ENCODE measurements around the gene RAB36.

The RAB36 gene

GRCh38 chr22:23206915-23207314 lies 61.6 kb downstream of the RAB36 start:
- in situ Hi-C loops (cut with HindIII; ENCODE audit: low pct_ligation_motif_present, low sequenced_read_pairs), result no loop called here
- no peak overlapping the region for H3K4me3 ChIP-seq (ENCODE audit: low read depth, low read length)
- DNase-seq, result no peak
- peaks cover 2% of the 10 kb centered on the region for H3K27me3 ChIP-seq (replicated peaks)
- H3K36me3 ChIP-seq (replicated peaks), result peaks cover 9% of the 10 kb centered on the region
- no peak for TF ChIP-seq CTCF (IDR thresholded peaks at IDR 0.05; ENCODE audit: low read depth, low read length, missing control alignments)
- H3K27ac ChIP-seq, result no peak overlapping the region

GRCh38 chr22:23207729-23208393 lies 62.6 kb downstream of the RAB36 start:
- in situ Hi-C loops (cut with HindIII; ENCODE audit: low pct_ligation_motif_present, low sequenced_read_pairs), result no loop called here
- H3K27me3 ChIP-seq (replicated peaks), result peaks cover 2% of the 10 kb centered on the region
- H3K4me3 ChIP-seq (ENCODE audit: low read depth, low read length), result no peak overlapping the region
- H3K36me3 ChIP-seq (replicated peaks), result peaks cover 9% of the 10 kb centered on the region
- no peak for TF ChIP-seq CTCF (IDR thresholded peaks at IDR 0.05; ENCODE audit: low read depth, low read length, missing control alignments)
- no peak overlapping the region for H3K27ac ChIP-seq
- no peak for DNase-seq

- TF ChIP-seq CTCF (IDR thresholded peaks at IDR 0.05; ENCODE audit: low read depth, low read length, missing control alignments), result no peak
- no peak for DNase-seq
- H3K27me3 ChIP-seq (replicated peaks), result peaks cover 2% of the 10 kb centered on the region
- no peaks in the 10 kb centered on the region for H3K36me3 ChIP-seq (replicated peaks)
- H3K4me3 ChIP-seq (ENCODE audit: low read depth, low read length), result no peak overlapping the region
- H3K27ac ChIP-seq, result no peak overlapping the region
- in situ Hi-C loops (cut with HindIII; ENCODE audit: low pct_ligation_motif_present, low sequenced_read_pairs), result no loop called here
Measured at GRCh38 chr22:23210428-23211170, 65.3 kb downstream of the RAB36 start.

- in situ Hi-C loops (cut with HindIII; ENCODE audit: low pct_ligation_motif_present, low sequenced_read_pairs), result no loop called here
- H3K27me3 ChIP-seq (replicated peaks), result peaks cover 2% of the 10 kb centered on the region
- DNase-seq, result no peak
- no peak for TF ChIP-seq CTCF (IDR thresholded peaks at IDR 0.05; ENCODE audit: low read depth, low read length, missing control alignments)
- no peak overlapping the region for H3K27ac ChIP-seq
- H3K36me3 ChIP-seq (replicated peaks), result no peaks in the 10 kb centered on the region
- no peak overlapping the region for H3K4me3 ChIP-seq (ENCODE audit: low read depth, low read length)
Measured at GRCh38 chr22:23211622-23212021, 66.3 kb downstream of the RAB36 start.

GRCh38 chr22:23212061-23213021 lies 67.1 kb downstream of the RAB36 start:
- Histone ChIP-seq H3K4me3 (ENCODE audit: low read depth, low read length) (no peak overlapping the region), H3K27ac (no peak overlapping the region), H3K27me3 (replicated peaks) (peaks cover 2% of the 10 kb centered on the region), H3K36me3 (replicated peaks) (no peaks in the 10 kb centered on the region)
- in situ Hi-C loops (cut with HindIII; ENCODE audit: low pct_ligation_motif_present, low sequenced_read_pairs), result no loop called here
- DNase-seq, result no peak
- TF ChIP-seq CTCF (IDR thresholded peaks at IDR 0.05; ENCODE audit: low read depth, low read length, missing control alignments), result no peak

All from brain microvascular endothelial cell (primary cell).